Adrenal gland (tissue), 12 donors: ENCODE measurements around the gene EXT2. TPM values are rescaled to one million over a fixed set of nuclear protein-coding genes. Genes with fewer than 3 reads are reported as not detected.

Experiments
- DNase-seq, 7 donors: peaks; one replicate each; pipeline ENCODE4 v3.0.0-alpha.2; 2019 to 2020
- H3K27ac ChIP-seq, 5 donors: fragments of 200-600 bp; sonication (generic) in 4 of 5; 1 replicate in 3 of 5; 2 replicates in 2 of 5; pipeline versions ENCODE4 v1.5.1 to v1.8.0; 2016 to 2020; ENCODE audit warnings: mild to moderate bottlenecking in 1 of 5
- H3K27me3 ChIP-seq: fragments of 200-600 bp; 2 replicates; pipeline ENCODE4 v1.8.0; 2021
- H3K36me3 ChIP-seq, 2 donors: fragments of 200-600 bp; replicated peaks in 1 of 2; 1 replicate in 1 of 2; 2 replicates in 1 of 2; pipeline versions ENCODE4 v1.5.1 to v1.8.0; 2018 to 2022
- H3K4me1 ChIP-seq, 2 donors: fragments of 200-600 bp; replicated peaks in 1 of 2; 1 replicate in 1 of 2; 2 replicates in 1 of 2; pipeline versions ENCODE4 v1.5.1 to v1.8.0; 2018 to 2021
- H3K4me3 ChIP-seq, 4 donors: fragments of 200-600 bp; sonication (generic) in 3 of 4; one replicate each; pipeline ENCODE4 v1.5.1; 2016 to 2018
- H3K9me3 ChIP-seq, 3 donors: fragments of 200-600 bp; sonication (generic) in 1 of 3; replicated peaks in 1 of 3; 1 replicate in 2 of 3; 2 replicates in 1 of 3; pipeline versions ENCODE4 v1.5.1 to v1.8.0; 2016 to 2021
- POLR2A ChIP-seq, 2 donors: fragments of 450-650 bp; IDR thresholded peaks; one replicate each; pipeline ENCODE4 v1.6.1; 2017; ENCODE audit warnings: antibody characterized with exemption in 2 of 2, mild to moderate bottlenecking in 2 of 2, moderate library complexity in 1 of 2
- WGBS, 4 donors: extraction: QIAGEN DNeasy Blood & Tissue Kit in 2 of 4; methylation state at CpG; one replicate each; pipeline versions ENCODE4 v1.1.5 to v1.1.7; 2013 to 2017; 5-methylcytosine and 5-hydroxymethylcytosine counted together
- intact Hi-C, 2 donors: fragments of 100-400 bp; cut with DNase I; formaldehyde crosslinking; loops; one replicate each; pipeline versions ENCODE4 v1.14.1 to v1.15.0; 2022 to 2023
- polyA plus RNA-seq, 3 donors: library from polyadenylated mRNA; stranded (reverse); fragments of 200-250 nt in 2 of 3; fragments of 350-450 nt in 1 of 3; fragmentation: Illumina TruSeq in 1 of 3; extraction: RNeasy Lipid Tissue Mini Kit (QIAGEN cat#74804) in 1 of 3; gene quantifications; one replicate each; pipeline ENCODE4 v1.2.3, GENCODE V29; 2013 to 2014
- total RNA-seq, 9 donors: library from RNA; depleted of rRNA in 4 of 9; stranded (reverse); fragments of >200 nt in 4 of 9; fragments of 120-200 nt in 1 of 9; fragmentation: NEBNext Ultra II Directional in 1 of 9; extraction: Animal tissue kit (Norgen Biotek cat#: 25700) in 1 of 9; gene quantifications; one replicate each; pipeline versions ENCODE4 v1.1.0 to v1.2.4, GENCODE V29; 2013 to 2023
- TF ChIP-seq, protein P1 (sequence below), 6 experiments: fragments of 450-650 bp in 4 of 6; fragments of 200-600 bp in 2 of 6; sonication (generic) in 1 of 6; IDR thresholded peaks; 1 replicate in 5 of 6; 2 replicates in 1 of 6; pipeline versions ENCODE4 v1.5.1 to v1.8.0; 2016 to 2021; ENCODE audit warnings: antibody characterized with exemption in 6 of 6, mild to moderate bottlenecking in 2 of 6, moderate library complexity in 1 of 6
- donor health status: healthy with polysubstance abuse.
- donor health status: Bipolar disorder and iron deficiency.
- donor health status: DM: yes; HTN: yes; CAD: no.
- donor health status: DM: no; HTN: no; CAD: no.
- donor health status: DM: no; HTN: no; CAD: no.
- donor health status: DM: yes; HTN: yes; CAD: no.

EXT2 gene
- total and polyA plus RNA-seq, 12 donors, result 28.7 to 89.3 (median 46.3) TPM

DNA sequence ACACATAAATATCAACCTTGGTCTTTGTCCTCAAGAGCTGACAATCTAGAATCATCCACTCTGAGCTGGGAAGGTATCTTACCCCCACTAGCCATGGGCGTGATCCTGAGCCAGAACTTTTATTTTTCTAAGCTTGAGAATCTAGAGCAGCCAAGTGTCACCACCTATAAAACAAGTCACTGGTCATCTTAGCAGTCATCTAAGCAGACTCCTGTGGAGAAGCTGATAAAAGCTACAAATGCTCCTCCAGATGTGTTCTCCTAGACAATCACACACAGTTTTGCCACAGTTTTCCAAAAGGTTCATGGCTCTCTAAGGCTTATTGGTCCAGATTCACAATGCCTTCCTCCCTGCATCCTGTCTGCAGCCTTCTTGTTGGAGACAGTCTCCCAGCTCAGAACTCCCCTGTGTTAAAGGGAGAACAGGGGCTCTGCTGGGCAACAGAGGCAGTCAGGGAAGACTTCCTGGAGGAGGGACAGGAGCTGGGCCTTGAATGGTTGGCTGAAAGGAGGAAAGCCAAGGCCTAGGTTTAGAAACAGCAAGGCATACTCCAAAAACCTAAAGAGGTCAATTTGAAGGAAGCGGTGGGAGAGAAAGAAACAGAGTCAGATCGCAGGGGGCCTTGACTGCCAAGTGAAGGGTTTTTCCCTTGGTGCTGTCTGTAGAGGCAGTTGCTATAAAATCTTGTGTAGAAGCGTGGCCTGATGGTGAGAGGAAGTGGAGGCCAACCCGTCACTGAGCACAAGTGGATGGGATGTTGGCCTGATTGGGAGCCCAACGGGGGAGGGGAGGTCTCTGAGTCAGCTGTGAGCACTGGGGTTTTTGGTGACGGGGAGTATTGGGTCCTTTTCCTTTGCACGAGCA lies 172.5 kb downstream of the EXT2 start:
- intact Hi-C loops, result loop anchor here in 1 of 2 donors (10.0 kb wide), 1 partner anchor 133 kb away; no protein-coding TSS in a partner anchor
- 81 to 93% (median 88%) methylated on average over 8 of the region's 8 CpGs for WGBS, 4 donors
- no peak for TF ChIP-seq POLR2A (IDR thresholded peaks at IDR 0.05)
- TF ChIP-seq, protein P1, sequence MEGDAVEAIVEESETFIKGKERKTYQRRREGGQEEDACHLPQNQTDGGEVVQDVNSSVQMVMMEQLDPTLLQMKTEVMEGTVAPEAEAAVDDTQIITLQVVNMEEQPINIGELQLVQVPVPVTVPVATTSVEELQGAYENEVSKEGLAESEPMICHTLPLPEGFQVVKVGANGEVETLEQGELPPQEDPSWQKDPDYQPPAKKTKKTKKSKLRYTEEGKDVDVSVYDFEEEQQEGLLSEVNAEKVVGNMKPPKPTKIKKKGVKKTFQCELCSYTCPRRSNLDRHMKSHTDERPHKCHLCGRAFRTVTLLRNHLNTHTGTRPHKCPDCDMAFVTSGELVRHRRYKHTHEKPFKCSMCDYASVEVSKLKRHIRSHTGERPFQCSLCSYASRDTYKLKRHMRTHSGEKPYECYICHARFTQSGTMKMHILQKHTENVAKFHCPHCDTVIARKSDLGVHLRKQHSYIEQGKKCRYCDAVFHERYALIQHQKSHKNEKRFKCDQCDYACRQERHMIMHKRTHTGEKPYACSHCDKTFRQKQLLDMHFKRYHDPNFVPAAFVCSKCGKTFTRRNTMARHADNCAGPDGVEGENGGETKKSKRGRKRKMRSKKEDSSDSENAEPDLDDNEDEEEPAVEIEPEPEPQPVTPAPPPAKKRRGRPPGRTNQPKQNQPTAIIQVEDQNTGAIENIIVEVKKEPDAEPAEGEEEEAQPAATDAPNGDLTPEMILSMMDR (IDR thresholded peaks at IDR 0.05), result no peak
- Histone ChIP-seq H3K4me1 (no peaks in the 10 kb centered on the region), H3K4me3 (no peak overlapping the region), H3K27me3 (no peaks in the 10 kb centered on the region), H3K27ac (no peak overlapping the region), H3K9me3 (no peaks in the 10 kb centered on the region), H3K36me3 (no peaks in the 10 kb centered on the region)
- DNase-seq, result peak in 1 of 7 donors; percentile 7

DNA sequence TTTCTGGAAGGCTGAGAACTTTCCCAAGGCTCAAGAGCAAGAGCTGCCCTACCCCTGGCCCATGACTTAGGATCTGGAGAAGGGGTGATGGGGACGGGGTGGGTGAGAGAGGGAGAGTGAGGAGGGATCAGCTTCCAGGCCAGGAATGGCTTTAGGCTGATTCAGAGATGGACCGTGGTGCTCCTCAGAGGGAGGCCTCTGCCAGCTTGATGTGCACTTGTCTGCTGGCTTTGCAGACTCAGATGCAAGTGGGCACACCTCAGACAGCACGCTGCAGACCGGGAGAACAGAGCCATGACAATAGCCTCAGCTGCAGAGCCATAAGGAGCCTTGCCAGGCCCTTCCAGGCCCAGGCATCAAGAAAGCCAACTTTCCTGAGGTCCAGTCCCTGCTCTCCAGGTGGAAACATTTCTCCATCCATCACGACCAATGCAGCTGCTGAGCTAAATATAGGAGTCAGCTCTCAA lies 173.2 kb downstream of the EXT2 start:
- Histone ChIP-seq H3K4me1 (no peaks in the 10 kb centered on the region), H3K36me3 (no peaks in the 10 kb centered on the region), H3K27ac (no peak overlapping the region), H3K4me3 (no peak overlapping the region), H3K27me3 (no peaks in the 10 kb centered on the region), H3K9me3 (no peaks in the 10 kb centered on the region)
- no peak for TF ChIP-seq POLR2A (IDR thresholded peaks at IDR 0.05)
- 64 to 91% (median 88%) methylated on average over 5 of the region's 5 CpGs for WGBS, 4 donors
- intact Hi-C loops, result loop anchor here in 1 of 2 donors (10.0 kb wide), 1 partner anchor 134 kb away; no protein-coding TSS in a partner anchor
- peak in 1 of 7 donors; percentile 13 for DNase-seq

DNA sequence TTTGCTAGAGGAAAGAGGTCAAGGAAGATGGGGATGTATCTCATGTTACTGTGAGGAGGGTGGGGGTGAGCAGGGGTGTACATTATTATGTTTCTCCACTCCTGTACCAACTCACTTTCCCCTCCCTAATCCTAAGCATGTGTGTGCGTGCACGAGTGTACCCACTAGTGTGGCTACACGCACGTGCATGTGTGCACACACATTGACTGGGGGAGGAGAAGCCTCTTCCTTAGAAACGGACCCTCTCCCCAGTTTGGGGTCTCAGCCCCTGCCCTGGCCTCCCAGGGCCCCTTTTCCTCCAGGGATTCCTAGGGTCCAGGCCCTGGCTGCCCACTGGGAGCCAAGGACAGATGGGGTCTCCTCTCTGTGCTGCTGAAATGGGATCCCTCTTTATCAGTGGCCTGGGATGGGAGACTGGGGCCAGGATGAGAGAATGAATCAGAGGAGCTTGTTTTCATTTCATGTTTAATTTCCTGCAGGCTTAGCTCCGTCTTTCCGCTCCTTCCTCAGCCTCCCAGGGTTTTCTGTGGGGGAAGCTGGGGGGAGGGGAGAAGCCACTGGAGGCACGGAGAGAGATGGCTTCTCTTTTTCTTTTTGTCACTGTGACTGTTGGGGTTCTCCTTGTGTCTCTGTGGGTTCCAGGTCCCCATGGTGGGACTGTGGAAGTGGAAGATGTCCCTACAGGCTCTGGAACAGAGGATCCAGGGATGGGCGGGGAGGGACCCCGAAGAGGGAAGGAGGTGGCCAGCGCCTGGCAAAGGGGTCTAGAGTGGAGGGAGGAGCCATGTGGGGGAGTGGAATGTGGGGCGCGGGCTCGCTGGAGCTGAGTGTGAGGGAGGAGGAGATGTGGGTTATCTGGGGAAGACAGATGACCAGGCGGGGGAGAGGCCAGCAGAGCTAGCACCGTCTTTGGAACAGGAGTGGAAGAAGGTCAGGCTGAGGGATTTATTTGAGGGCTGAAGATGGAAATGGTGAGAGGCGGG lies 174.2 kb downstream of the EXT2 start:
- no peak overlapping the region for H3K27ac ChIP-seq
- 59 to 69% (median 63%) methylated on average over 16 to 17 of the region's 17 CpGs for WGBS, 4 donors
- DNase-seq, result peak in 1 of 7 donors; percentile 15
- TF ChIP-seq, protein P1 (IDR thresholded peaks at IDR 0.05), result no peak
- TF ChIP-seq POLR2A (IDR thresholded peaks at IDR 0.05), result no peak
- H3K27me3 ChIP-seq, result no peaks in the 10 kb centered on the region
- H3K4me3 ChIP-seq, result no peak overlapping the region
- intact Hi-C loops, result loop anchor here in 1 of 2 donors (10.0 kb wide), 1 partner anchor 135 kb away; no protein-coding TSS in a partner anchor
- H3K4me1 ChIP-seq, result no peaks in the 10 kb centered on the region
- no peaks in the 10 kb centered on the region for H3K36me3 ChIP-seq
- H3K9me3 ChIP-seq, result no peaks in the 10 kb centered on the region

DNA sequence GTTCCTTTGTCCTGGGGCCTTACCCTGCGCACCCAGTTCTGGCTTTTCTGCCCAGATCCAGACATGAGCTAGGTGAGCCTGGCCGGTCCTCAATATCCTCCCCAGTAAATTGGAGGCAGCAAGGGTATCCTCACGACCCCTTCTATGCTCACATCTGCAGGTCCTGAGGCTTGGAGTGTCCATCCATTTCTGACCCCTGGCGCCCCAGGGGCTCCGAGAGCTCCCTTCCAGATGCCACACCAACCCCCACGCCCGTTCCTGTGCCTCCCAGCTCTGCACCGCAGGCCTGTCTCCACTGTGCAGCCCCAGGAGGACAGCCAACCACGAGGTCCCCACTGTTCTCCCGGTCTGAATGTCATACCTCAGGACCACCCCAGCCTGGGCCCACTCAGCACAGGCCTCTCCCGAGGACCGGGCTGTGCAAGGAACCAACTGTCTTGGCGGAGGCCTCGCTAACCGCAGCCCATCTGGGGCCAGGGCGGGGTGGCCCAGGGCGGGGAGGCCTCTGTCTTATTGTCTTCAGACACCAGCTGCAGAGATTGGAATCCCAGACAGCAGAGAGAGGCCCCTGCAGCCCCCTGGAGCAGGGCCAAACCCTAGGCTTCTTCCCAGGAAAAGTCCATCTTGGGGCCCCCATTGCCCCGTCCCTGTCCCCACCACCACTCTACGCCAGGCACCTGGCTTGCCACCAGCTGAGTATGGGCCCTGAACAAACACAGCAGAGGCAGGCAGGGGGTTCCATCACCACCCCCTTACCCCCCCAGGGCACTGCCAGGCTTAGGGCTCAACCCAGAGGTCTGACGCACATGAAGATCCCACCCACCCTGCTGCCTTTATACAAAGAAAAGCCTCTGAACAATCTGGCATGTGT lies 175.2 kb downstream of the EXT2 start:
- Histone ChIP-seq H3K27ac (no peak overlapping the region), H3K4me3 (no peak overlapping the region), H3K9me3 (no peaks in the 10 kb centered on the region), H3K27me3 (no peaks in the 10 kb centered on the region), H3K4me1 (no peaks in the 10 kb centered on the region), H3K36me3 (no peaks in the 10 kb centered on the region)
- 89 to 95% (median 91%) methylated on average over 7 to 20 of the region's 20 CpGs for WGBS, 4 donors
- DNase-seq, result no peak
- intact Hi-C loops, result no loop called here
- TF ChIP-seq, protein P1 (IDR thresholded peaks at IDR 0.05), result no peak
